Nephron progenitor cell (in vitro differentiated cells): ENCODE results near the gene SPATA46.

Experiments
- DNase-seq: peaks from one replicate; pipeline ENCODE4 v3.0.0; 2021
- H3K27ac Mint-ChIP-seq: 2 replicates; pipeline ENCODE4 v1.8.0; 2021; ENCODE audit warnings: mild to moderate bottlenecking, moderate library complexity, mixed read lengths
- H3K27me3 Mint-ChIP-seq: 2 replicates; pipeline ENCODE4 v1.8.0; 2021; ENCODE audit warnings: mild to moderate bottlenecking, low read depth, mixed read lengths; ENCODE audit not compliant: poor library complexity
- H3K36me3 Mint-ChIP-seq: 2 replicates; pipeline ENCODE4 v1.8.0; 2021; ENCODE audit warnings: low read depth, mixed read lengths
- H3K4me1 Mint-ChIP-seq: 2 replicates; pipeline ENCODE4 v1.8.0; 2021; ENCODE audit warnings: mixed read lengths
- H3K4me3 Mint-ChIP-seq: 2 replicates; pipeline ENCODE4 v1.8.0; 2021; ENCODE audit warnings: mild to moderate bottlenecking, moderate library complexity, mixed read lengths
- H3K9me3 Mint-ChIP-seq: 2 replicates; pipeline ENCODE4 v1.8.0; 2021; ENCODE audit warnings: mild to moderate bottlenecking, moderate library complexity, mixed read lengths
- CTCF ChIP-seq: fragments of 200-600 bp; sonication (generic); IDR thresholded peaks from 2 replicates; pipeline ENCODE4 v1.5.0; 2021; ENCODE audit warnings: antibody characterized with exemption

The SPATA46 gene

GRCh38 chr1:162389021-162389818 is 12.6 kb upstream of the SPATA46 start:
- no peak for TF ChIP-seq CTCF
- H3K4me3 Mint-ChIP-seq, result peak overlapping the region; percentile 4
- peaks cover 14% of the 10 kb centered on the region for H3K27me3 Mint-ChIP-seq
- no peaks in the 10 kb centered on the region for H3K36me3 Mint-ChIP-seq
- peaks cover 40% of the 10 kb centered on the region for H3K4me1 Mint-ChIP-seq
- no peaks in the 10 kb centered on the region for H3K9me3 Mint-ChIP-seq
- no peak for DNase-seq
- H3K27ac Mint-ChIP-seq, result no peak overlapping the region

- H3K9me3 Mint-ChIP-seq, result no peaks in the 10 kb centered on the region
- TF ChIP-seq CTCF, result no peak
- peaks cover 14% of the 10 kb centered on the region for H3K27me3 Mint-ChIP-seq
- H3K4me1 Mint-ChIP-seq, result peaks cover 46% of the 10 kb centered on the region
- DNase-seq, result no peak
- H3K36me3 Mint-ChIP-seq, result peaks cover 2% of the 10 kb centered on the region
- H3K27ac Mint-ChIP-seq, result no peak overlapping the region
- peak overlapping the region; percentile 4 for H3K4me3 Mint-ChIP-seq
Measured at GRCh38 chr1:162388615-162389014, 12.0 kb upstream of the SPATA46 start.

GRCh38 chr1:162388083-162388594 is 11.5 kb upstream of the SPATA46 start:
- DNase-seq, result no peak
- H3K36me3 Mint-ChIP-seq, result peaks cover 4% of the 10 kb centered on the region
- H3K27me3 Mint-ChIP-seq, result peaks cover 14% of the 10 kb centered on the region
- peaks cover 48% of the 10 kb centered on the region for H3K4me1 Mint-ChIP-seq
- TF ChIP-seq CTCF, result no peak
- H3K4me3 Mint-ChIP-seq, result no peak overlapping the region
- H3K9me3 Mint-ChIP-seq, result no peaks in the 10 kb centered on the region
- no peak overlapping the region for H3K27ac Mint-ChIP-seq

GRCh38 chr1:162387226-162388082 is 10.8 kb upstream of the SPATA46 start:
- Mint-ChIP-seq H3K9me3 (no peaks in the 10 kb centered on the region), H3K27ac (no peak overlapping the region), H3K27me3 (peaks cover 14% of the 10 kb centered on the region), H3K4me3 (no peak overlapping the region), H3K4me1 (peaks cover 48% of the 10 kb centered on the region), H3K36me3 (peaks cover 4% of the 10 kb centered on the region)
- DNase-seq, result no peak
- TF ChIP-seq CTCF, result no peak

- DNase-seq, result no peak
- Mint-ChIP-seq H3K27me3 (peaks cover 10% of the 10 kb centered on the region), H3K36me3 (peaks cover 4% of the 10 kb centered on the region), H3K4me3 (no peak overlapping the region), H3K27ac (no peak overlapping the region), H3K4me1 (peaks cover 43% of the 10 kb centered on the region), H3K9me3 (no peaks in the 10 kb centered on the region)
- TF ChIP-seq CTCF, result no peak
Measured at GRCh38 chr1:162386292-162387225, 9.9 kb upstream of the SPATA46 start.
